ENCODE results near the gene DRD2. TPM values are rescaled to one million over a fixed set of nuclear protein-coding genes. Genes with fewer than 3 reads are reported as not detected.

DRD2 gene
- total RNA-seq, 2 donors from 2014 or later: 0.26 TPM; not detected in 1

- H3K9me3 ChIP-seq: no peaks in the 10 kb centered on the region
- ATAC-seq: no peak
- DNase-seq: no peak
- H3K27ac ChIP-seq: no peak overlapping the region
- no peak for TF ChIP-seq CTCF (IDR thresholded peaks at IDR 0.05)
- TF ChIP-seq POLR2A (IDR thresholded peaks at IDR 0.05): no peak
- H3K4me1 ChIP-seq: no peaks in the 10 kb centered on the region
- no peak overlapping the region for H3K4me3 ChIP-seq
- no peaks in the 10 kb centered on the region for H3K27me3 ChIP-seq
- H3K36me3 ChIP-seq (replicated peaks in 1 of 2; ENCODE audit: insufficient read depth in 1 of 2, low read depth in 2 of 2): no peaks in the 10 kb centered on the region
- 75% methylated on average over 5 of the region's 5 CpGs for WGBS, 2 donors
- intact Hi-C loops (cut with DNase I): no loop called here
These were observed 12.4 kb downstream of the DRD2 start for GRCh38 chr11:113462830-113463229.

- no peaks in the 10 kb centered on the region for H3K4me1 ChIP-seq
- TF ChIP-seq POLR2A (IDR thresholded peaks at IDR 0.05) (no peak), CTCF (IDR thresholded peaks at IDR 0.05) (no peak)
- ATAC-seq: no peak
- no peak overlapping the region for H3K4me3 ChIP-seq
- intact Hi-C loops (cut with DNase I): no loop called here
- no peaks in the 10 kb centered on the region for H3K36me3 ChIP-seq (replicated peaks in 1 of 2; ENCODE audit: insufficient read depth in 1 of 2, low read depth in 2 of 2)
- 61 to 70% methylated on average over 3 of the region's 3 CpGs for WGBS, 2 donors
- no peaks in the 10 kb centered on the region for H3K27me3 ChIP-seq
- H3K9me3 ChIP-seq: no peaks in the 10 kb centered on the region
- no peak for DNase-seq
- H3K27ac ChIP-seq: no peak overlapping the region
These were observed 13.6 kb downstream of the DRD2 start for GRCh38 chr11:113461639-113462038.

- no peak for TF ChIP-seq CTCF (IDR thresholded peaks at IDR 0.05)
- no peak for TF ChIP-seq POLR2A (IDR thresholded peaks at IDR 0.05)
- no peaks in the 10 kb centered on the region for H3K9me3 ChIP-seq
- no peaks in the 10 kb centered on the region for H3K27me3 ChIP-seq
- no peak for DNase-seq
- no peak overlapping the region for H3K27ac ChIP-seq
- ATAC-seq: no peak
- no peaks in the 10 kb centered on the region for H3K4me1 ChIP-seq
- 46 to 72% methylated on average over 2 to 3 of the region's 3 CpGs for WGBS, 2 donors
- no peaks in the 10 kb centered on the region for H3K36me3 ChIP-seq (replicated peaks in 1 of 2; ENCODE audit: insufficient read depth in 1 of 2, low read depth in 2 of 2)
- intact Hi-C loops (cut with DNase I): no loop called here
- no peak overlapping the region for H3K4me3 ChIP-seq
These were observed 14.7 kb downstream of the DRD2 start for GRCh38 chr11:113460469-113460868.

GRCh38 chr11:113458189-113458588, 17.0 kb downstream of the DRD2 start:
- H3K27me3 ChIP-seq: no peaks in the 10 kb centered on the region
- H3K27ac ChIP-seq: no peak overlapping the region
- no peaks in the 10 kb centered on the region for H3K9me3 ChIP-seq
- TF ChIP-seq CTCF (IDR thresholded peaks at IDR 0.05): no peak
- no peak for TF ChIP-seq POLR2A (IDR thresholded peaks at IDR 0.05)
- no peak overlapping the region for H3K4me3 ChIP-seq
- ATAC-seq (no peak), DNase-seq (no peak)
- H3K4me1 ChIP-seq: no peaks in the 10 kb centered on the region
- intact Hi-C loops (cut with DNase I): no loop called here
- H3K36me3 ChIP-seq (replicated peaks in 1 of 2; ENCODE audit: insufficient read depth in 1 of 2, low read depth in 2 of 2): no peaks in the 10 kb centered on the region
- WGBS, 2 donors: 17 to 46% methylated on average over 1 of the region's 1 CpG

- H3K36me3 ChIP-seq (replicated peaks in 1 of 2; ENCODE audit: insufficient read depth in 1 of 2, low read depth in 2 of 2): no peaks in the 10 kb centered on the region
- no peaks in the 10 kb centered on the region for H3K27me3 ChIP-seq
- no peak overlapping the region for H3K27ac ChIP-seq
- intact Hi-C loops (cut with DNase I): no loop called here
- no peaks in the 10 kb centered on the region for H3K4me1 ChIP-seq
- no peaks in the 10 kb centered on the region for H3K9me3 ChIP-seq
- no peak overlapping the region for H3K4me3 ChIP-seq
- DNase-seq: no peak
- 44 to 53% methylated on average over 1 to 2 of the region's 2 CpGs for WGBS, 2 donors
- ATAC-seq: no peak
- TF ChIP-seq POLR2A (IDR thresholded peaks at IDR 0.05): no peak
- no peak for TF ChIP-seq CTCF (IDR thresholded peaks at IDR 0.05)
These were observed 17.4 kb downstream of the DRD2 start for GRCh38 chr11:113457784-113458183.

Measured in body of pancreas (tissue), 4 donors.